Measurements from ENCODE around the gene IRF2.

Gene IRF2

DNA sequence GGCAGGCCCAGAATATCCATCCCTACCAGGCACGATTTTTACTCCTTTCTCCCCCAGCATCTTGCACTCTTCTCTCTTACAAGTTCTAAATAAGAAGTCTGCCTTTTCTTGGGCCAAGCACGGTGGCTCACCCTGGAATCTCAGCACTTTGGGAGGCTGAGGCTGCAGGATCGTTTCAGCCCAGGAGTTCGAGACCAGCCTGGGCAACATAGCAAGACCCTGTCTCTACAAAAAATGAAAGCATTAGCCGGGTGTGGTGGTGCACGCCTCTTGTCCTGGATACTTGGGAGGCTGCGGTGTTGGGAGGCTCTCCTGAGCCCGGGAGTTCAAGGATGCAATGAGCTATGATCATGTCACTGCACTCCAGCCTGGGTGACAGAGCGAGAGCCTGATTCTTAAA, 64.8 kb downstream of the IRF2 start:
- no peak for DNase-seq
- Mint-ChIP-seq H3K4me1 (peaks cover 36% of the 10 kb centered on the region), H3K27ac (no peak overlapping the region), H3K4me3 (no peak overlapping the region), H3K36me3 (ENCODE audit: low read depth) (peaks cover 62% of the 10 kb centered on the region), H3K9me3 (no peaks in the 10 kb centered on the region), H3K27me3 (ENCODE audit: low read depth, poor library complexity) (peaks cover 5% of the 10 kb centered on the region)
- TF ChIP-seq, protein P1, sequence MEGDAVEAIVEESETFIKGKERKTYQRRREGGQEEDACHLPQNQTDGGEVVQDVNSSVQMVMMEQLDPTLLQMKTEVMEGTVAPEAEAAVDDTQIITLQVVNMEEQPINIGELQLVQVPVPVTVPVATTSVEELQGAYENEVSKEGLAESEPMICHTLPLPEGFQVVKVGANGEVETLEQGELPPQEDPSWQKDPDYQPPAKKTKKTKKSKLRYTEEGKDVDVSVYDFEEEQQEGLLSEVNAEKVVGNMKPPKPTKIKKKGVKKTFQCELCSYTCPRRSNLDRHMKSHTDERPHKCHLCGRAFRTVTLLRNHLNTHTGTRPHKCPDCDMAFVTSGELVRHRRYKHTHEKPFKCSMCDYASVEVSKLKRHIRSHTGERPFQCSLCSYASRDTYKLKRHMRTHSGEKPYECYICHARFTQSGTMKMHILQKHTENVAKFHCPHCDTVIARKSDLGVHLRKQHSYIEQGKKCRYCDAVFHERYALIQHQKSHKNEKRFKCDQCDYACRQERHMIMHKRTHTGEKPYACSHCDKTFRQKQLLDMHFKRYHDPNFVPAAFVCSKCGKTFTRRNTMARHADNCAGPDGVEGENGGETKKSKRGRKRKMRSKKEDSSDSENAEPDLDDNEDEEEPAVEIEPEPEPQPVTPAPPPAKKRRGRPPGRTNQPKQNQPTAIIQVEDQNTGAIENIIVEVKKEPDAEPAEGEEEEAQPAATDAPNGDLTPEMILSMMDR (IDR thresholded peaks at IDR 0.05), result no peak

DNA sequence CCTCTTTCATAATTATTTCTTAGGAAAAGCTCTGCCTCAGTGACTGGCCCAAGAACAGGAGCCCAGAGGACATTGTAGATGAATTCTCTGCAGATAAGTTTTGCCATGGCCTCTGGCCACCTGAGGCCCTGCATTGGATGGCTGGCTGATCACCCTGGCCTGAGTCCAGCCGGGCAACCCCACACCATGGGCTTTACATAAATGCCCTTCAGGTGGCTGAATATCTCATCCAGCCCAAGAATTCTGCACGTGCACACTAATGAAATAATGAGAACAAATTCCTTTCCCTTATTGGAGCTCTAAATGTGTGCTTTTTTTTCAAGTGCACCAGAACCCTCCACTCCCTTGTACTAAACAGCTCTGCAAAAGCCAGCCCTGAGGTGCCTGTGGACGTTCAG, 65.7 kb downstream of the IRF2 start:
- peaks cover 36% of the 10 kb centered on the region for H3K4me1 Mint-ChIP-seq

DNA sequence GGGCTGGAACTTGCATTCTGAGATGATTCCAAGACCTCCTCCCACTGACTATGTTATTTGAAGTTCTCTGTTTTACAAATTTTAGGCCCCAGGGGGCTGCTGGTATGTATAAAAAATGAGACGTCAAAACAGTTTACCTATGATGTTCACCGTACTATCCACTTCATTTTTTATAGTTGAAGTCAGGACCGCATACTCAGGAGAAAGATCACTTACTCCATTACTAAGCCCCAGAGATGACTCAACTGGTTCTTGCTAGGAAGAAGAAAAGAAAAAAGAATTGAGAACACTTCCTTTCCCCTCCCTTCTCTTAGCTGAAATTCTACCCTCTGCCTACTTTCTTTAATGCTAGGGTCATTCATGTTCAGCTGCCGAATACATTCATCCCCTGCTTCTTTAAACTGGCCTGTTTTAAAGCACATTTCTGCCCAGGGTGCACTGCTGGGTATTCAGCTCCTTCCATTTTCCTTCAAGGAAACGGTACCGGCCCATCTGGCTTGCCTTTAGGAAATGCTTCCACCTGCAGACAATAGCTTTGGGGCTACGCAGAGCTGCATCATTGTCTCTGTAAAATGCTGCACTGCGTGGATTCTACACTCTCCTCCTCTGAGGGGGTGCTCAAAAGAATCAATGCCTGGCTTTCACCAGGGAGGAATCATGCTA, 66.2 kb downstream of the IRF2 start:
- H3K9me3 Mint-ChIP-seq, result no peaks in the 10 kb centered on the region
- no peak overlapping the region for H3K4me3 Mint-ChIP-seq
- DNase-seq, result no peak
- TF ChIP-seq, protein P1 (IDR thresholded peaks at IDR 0.05), result no peak
- peaks cover 62% of the 10 kb centered on the region for H3K36me3 Mint-ChIP-seq (ENCODE audit: low read depth)
- H3K27ac Mint-ChIP-seq, result peak overlapping the region; percentile 87
- peaks cover 34% of the 10 kb centered on the region for H3K4me1 Mint-ChIP-seq
- peaks cover 4% of the 10 kb centered on the region for H3K27me3 Mint-ChIP-seq (ENCODE audit: low read depth, poor library complexity)

More for the DNA sequence above, 65.7 kb downstream of the IRF2 start:
- Mint-ChIP-seq H3K36me3 (ENCODE audit: low read depth) (peaks cover 62% of the 10 kb centered on the region), H3K4me3 (no peak overlapping the region), H3K27ac (no peak overlapping the region), H3K27me3 (ENCODE audit: low read depth, poor library complexity) (peaks cover 5% of the 10 kb centered on the region), H3K9me3 (no peaks in the 10 kb centered on the region)
- TF ChIP-seq, protein P1 (IDR thresholded peaks at IDR 0.05), result no peak
- DNase-seq, result no peak

DNA sequence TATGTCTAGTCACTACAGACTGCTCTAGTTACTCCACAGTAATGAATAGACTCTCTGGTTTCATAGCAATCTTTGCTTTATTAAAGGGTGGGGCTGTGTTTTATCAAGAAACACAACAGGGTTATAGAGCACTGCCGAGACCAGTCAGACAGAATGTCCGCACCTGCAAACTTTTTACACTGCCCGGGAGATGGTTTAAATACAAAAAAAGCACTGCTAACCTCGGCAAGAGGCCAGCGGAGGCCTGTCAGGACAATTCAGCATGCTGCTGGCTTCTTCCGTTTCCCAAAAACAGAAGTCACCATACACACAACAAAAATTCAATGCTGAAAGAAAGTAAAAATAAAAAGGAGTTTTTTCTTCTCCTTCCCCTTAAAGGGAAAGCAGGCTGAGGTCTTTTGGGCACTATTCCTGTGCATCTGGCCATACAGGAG, 67.4 kb downstream of the IRF2 start:
- TF ChIP-seq, protein P1 (IDR thresholded peaks at IDR 0.05), result no peak
- Mint-ChIP-seq H3K9me3 (no peaks in the 10 kb centered on the region), H3K27me3 (ENCODE audit: low read depth, poor library complexity) (no peaks in the 10 kb centered on the region), H3K36me3 (ENCODE audit: low read depth) (peaks cover 65% of the 10 kb centered on the region), H3K4me1 (peaks cover 39% of the 10 kb centered on the region), H3K27ac (no peak overlapping the region), H3K4me3 (no peak overlapping the region)
- no peak for DNase-seq

DNA sequence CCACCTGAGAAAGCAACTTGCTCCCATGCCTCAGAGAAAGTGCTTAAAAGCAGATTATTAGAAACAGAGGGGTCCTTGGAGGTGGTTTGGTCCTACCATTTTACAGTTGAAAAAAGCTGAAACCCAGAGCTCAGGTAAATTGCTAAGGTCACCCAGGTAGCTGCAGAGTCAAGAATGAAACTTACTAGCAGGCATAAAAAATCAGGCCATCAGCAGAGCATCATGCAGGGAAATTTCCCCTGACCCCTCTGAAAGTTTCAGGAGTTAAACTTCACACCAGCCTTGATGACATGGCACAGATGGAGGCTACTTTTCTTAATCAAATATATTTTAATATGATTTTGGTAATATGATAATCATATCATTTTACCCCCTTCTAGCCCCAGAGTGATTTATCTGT, 70.3 kb downstream of the IRF2 start:
- Mint-ChIP-seq H3K36me3 (ENCODE audit: low read depth) (peaks cover 62% of the 10 kb centered on the region), H3K27me3 (ENCODE audit: low read depth, poor library complexity) (no peaks in the 10 kb centered on the region), H3K4me3 (no peak overlapping the region), H3K27ac (no peak overlapping the region), H3K9me3 (no peaks in the 10 kb centered on the region), H3K4me1 (peaks cover 47% of the 10 kb centered on the region)
- TF ChIP-seq, protein P1 (IDR thresholded peaks at IDR 0.05), result no peak
- DNase-seq, result no peak

DNA sequence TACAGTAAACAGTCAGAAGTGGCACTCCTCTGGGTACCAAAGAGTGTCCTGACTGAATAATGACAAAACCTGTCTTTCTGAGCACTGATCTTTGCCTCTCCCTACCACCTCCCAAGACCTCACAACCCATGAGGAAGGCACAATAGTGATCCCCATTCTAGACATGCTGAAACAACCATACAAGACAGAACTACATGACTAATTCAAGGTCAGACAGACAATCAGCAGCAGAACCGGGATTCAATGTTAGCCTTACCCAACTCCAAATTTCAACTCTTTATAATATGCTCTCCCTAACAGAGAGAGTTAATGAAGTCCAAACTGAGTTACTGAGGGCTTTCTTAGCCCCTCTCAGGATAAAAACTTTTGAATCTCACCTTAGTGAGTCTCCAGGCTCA, 71.0 kb downstream of the IRF2 start:
- Mint-ChIP-seq H3K4me3 (no peak overlapping the region), H3K27ac (peak overlapping the region; percentile 24), H3K4me1 (peaks cover 40% of the 10 kb centered on the region), H3K27me3 (ENCODE audit: low read depth, poor library complexity) (no peaks in the 10 kb centered on the region), H3K9me3 (no peaks in the 10 kb centered on the region), H3K36me3 (ENCODE audit: low read depth) (peaks cover 63% of the 10 kb centered on the region)
- TF ChIP-seq, protein P1 (IDR thresholded peaks at IDR 0.05), result no peak
- no peak for DNase-seq
